HG03025 (cell line): ENCODE data around the gene NRN1.
"Not testable (repeated sequence)": the region's sequence is repeated elsewhere in the genome, so short reads cannot be mapped to it uniquely, and the experiment has no call there.

Experiments
- ATAC-seq: cut with Tn5 transposase; IDR thresholded peaks from one replicate; pipeline ENCODE4 v1.9.1; 2021; ENCODE audit warnings: mild to moderate bottlenecking, moderate library complexity; ENCODE audit not compliant: unreplicated experiment, low FRiP score

The NRN1 gene

GRCh38 chr6:5984150-5985089 is 22.3 kb downstream of the NRN1 start:
- ATAC-seq = no peak

GRCh38 chr6:5981126-5982026 is 25.3 kb downstream of the NRN1 start:
- ATAC-seq = no peak

DNA sequence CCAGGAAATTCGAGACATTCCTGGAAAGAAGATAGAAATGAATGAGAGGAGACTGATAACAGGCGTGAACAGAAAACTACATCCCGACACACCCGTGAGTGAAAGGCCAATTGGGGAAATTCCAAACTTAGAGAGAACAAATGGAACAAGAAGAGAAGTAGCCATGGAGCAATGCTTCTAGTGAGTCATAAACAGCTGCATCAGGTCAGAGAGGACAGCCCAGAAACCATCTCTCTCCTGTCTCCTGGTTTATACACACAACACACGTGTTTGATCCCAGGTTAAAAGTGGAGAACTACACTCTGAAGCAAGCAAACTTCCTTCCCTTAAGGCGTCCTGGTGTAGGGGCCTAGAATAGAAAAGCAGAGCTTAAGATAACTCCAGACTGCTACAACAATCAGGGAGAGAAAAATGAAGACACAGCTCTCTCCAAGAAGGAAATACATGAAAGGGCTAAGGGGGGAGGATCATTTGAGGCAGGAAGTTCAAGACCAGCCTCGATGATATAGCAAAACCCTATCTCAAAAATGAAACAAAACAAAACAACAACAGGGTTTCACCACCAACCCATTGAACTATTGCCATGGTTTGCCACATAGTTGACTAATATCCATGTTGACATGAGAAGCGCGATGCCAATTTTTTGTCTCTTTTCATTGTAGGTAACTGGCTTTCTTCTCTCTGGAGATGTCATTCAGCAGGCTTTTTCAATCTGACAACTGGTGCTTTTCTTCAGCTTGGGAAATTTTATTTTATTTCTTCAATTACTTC is 26.9 kb downstream of the NRN1 start:
- ATAC-seq = no peak

DNA sequence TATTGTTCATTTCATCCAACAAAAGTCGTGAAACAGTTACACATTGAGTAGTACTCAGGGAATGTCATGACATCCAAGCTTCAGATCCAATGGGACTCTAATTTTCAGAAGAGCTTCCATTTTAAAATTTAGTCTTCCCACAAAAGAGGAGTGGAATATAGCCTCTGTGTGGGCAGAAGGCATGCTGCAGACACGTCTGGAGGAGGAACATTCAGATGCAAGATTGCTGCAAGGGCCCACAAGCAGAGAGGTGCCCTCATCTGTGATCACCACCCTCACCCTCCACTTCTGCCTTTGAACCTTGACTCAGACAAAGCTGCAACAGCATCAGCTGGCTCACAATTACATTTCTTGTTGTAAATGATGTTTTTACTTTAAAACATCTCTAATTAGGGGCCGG is 29.9 kb downstream of the NRN1 start:
- no peak for ATAC-seq

- no peak for ATAC-seq
Observed at GRCh38 chr6:5968817-5969734, 37.6 kb downstream of the NRN1 start.

DNA sequence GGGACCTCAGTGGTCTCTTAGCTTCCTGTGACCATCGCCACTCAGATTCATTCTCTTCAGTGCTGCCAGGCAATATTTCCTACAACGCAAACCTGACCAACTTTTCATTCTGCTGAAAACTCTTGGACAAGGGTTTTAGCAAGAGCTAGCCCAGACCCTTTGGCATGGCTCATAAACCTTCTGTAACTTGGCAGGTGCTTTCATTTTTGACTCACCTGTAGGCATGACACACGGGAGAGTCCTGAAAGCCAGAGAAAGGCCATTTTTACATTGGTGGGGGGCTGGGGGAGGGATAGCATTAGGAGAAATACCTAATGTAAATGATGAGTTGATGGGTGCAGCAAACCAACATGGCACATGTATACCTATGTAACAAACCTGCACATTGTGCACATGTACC is 38.7 kb downstream of the NRN1 start:
- not testable (repeated sequence) for ATAC-seq

DNA sequence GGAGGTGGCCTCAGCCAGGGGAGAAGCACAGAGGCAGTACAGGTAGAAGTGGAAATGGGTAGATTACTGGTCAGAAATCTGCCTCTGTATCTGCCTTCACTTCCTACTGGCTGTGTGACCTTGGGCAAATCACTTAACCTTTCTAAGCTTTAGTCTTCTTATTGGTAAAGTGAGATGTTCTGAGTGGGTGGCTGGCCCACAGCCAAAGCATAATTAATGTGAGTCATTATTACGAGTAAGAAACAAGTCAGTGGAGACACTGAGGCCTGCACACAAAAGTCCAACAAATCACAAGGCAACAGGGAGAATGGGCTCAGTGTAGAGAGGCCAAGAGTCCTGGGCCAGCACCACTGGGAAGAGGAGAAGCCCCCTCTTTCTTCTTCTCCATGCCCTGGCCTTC is 39.1 kb downstream of the NRN1 start:
- no peak for ATAC-seq

DNA sequence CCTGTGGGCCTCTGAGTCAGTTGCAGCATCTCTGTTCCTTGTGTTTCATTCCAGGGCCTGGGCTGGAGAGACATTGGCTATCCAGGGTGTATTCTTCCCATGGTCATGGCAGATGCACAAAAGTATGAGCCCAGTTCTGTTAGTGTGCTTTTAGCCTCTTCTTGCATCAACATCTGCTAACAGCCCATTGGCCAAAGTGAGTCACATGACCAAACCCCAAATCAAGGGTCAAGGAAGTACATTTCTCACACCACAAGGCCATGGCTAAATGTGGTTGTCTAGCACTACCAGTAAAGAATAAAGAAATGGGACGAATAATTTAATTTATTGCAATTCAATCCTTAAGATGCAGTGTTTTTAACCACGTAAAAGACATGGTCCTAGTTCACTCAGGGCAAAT is 43.9 kb downstream of the NRN1 start:
- ATAC-seq = no peak

DNA sequence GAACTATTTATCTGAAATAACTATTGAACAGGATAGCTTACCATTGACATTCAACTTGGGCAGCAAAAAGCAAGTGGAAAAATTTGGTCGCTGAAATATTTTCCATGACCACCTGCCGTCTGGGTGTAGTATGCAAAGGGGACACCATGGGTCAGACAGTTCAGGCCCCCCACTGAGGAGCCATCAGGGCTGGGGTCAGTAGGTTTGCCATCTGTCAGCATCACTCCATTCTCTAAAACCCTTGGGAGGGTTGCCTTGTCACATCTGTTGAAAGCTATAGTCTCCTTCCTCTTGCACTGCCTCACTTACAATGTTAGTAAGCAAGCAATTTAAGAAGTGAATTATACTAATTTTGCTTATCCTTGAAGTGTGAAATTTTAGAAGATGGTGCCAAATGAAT is 44.9 kb downstream of the NRN1 start:
- no peak for ATAC-seq

GRCh38 chr6:5960456-5960855 is 46.3 kb downstream of the NRN1 start:
- ATAC-seq = no peak

- no peak for ATAC-seq
Observed at GRCh38 chr6:5958921-5959320, 47.8 kb downstream of the NRN1 start.

- no peak for ATAC-seq
Observed at GRCh38 chr6:5956939-5957338, 49.8 kb downstream of the NRN1 start.

- no peak for ATAC-seq
Observed at GRCh38 chr6:5950361-5950785, 56.4 kb downstream of the NRN1 start.
